K562 (cell line): ENCODE measurements around the gene APOM. TPM values are rescaled to one million over a fixed set of nuclear protein-coding genes. Genes with fewer than 3 reads are reported as not detected.
A peak's percentile ranks its signal among the peaks of the same experiment; 100 is the strongest.

Experiments used
- ATF7 ChIP-seq: fragments of 450-650 bp; IDR thresholded peaks from 2 replicates; pipeline ENCODE4 v1.7.1; 2014; ENCODE audit warnings: mild to moderate bottlenecking, moderate library complexity
- CTBP1 ChIP-seq: fragments of 450-650 bp; IDR thresholded peaks from 2 replicates; pipeline ENCODE4 v1.6.1; 2016; ENCODE audit warnings: borderline replicate concordance
- GATAD2B ChIP-seq: fragments of 450-650 bp; IDR thresholded peaks from 2 replicates; pipeline ENCODE4 v1.6.1; 2017; ENCODE audit warnings: mild to moderate bottlenecking, borderline replicate concordance
- HDGF ChIP-seq: fragments of 450-650 bp; IDR thresholded peaks from 2 replicates; pipeline ENCODE4 v1.6.1; 2016
- JUN ChIP-seq, 2 experiments: sonication (generic) in 1 of 2; formaldehyde crosslinking in 1 of 2; IDR thresholded peaks; 2 replicates each; pipeline versions ENCODE4 v1.6.1 to v1.8.0; 2012 to 2022; ENCODE audit warnings: borderline replicate concordance in 2 of 2, mild to moderate bottlenecking in 2 of 2, improper control_type of control experiment in 1 of 2, low read depth in 1 of 2, low read length in 1 of 2, missing genetic modification reagents in 1 of 2
- LARP7 ChIP-seq: fragments of 450-650 bp; IDR thresholded peaks from 2 replicates; pipeline ENCODE4 v1.6.1; 2016
- MECOM ChIP-seq: fragments of 250-450 bp; sonication (Bioruptor Pico); IDR thresholded peaks from 2 replicates; pipeline ENCODE4 v1.8.0; 2022; ENCODE audit warnings: inconsistent platforms
- MEF2A ChIP-seq: IDR thresholded peaks from 2 replicates; pipeline ENCODE4 v1.6.1; 2011; ENCODE audit warnings: low read depth, mild to moderate bottlenecking, low read length, moderate library complexity; ENCODE audit not compliant: control insufficient read depth
- SMAD3 ChIP-seq: fragments of 450-650 bp; formaldehyde crosslinking; conservative IDR thresholded peaks from 2 replicates; pipeline ENCODE4 v1.4.0; 2020; ENCODE audit warnings: mild to moderate bottlenecking
- polyA plus RNA-seq, 8 experiments: library from polyadenylated mRNA; depleted of rRNA in 4 of 8; stranded (reverse) in 5 of 8; unstranded in 3 of 8; fragments of >200 nt; fragmentation: Nextera tagmentation in 2 of 8; fragmentation: Illumina TruSeq in 1 of 8; extraction: Ambion mirVana in 2 of 8; extraction: Trizol in 1 of 8; gene quantifications; 2 replicates each; pipeline versions ENCODE4 v1.2.1 to v1.2.3, GENCODE V29; 2011 to 2014; ENCODE audit warnings: inconsistent platforms in 1 of 8, missing spikeins in 1 of 8
- total RNA-seq, 7 experiments: library from RNA; depleted of rRNA in 6 of 7; stranded (reverse); fragments of >200 nt in 6 of 7; fragmentation: Illumina TruSeq in 2 of 7; extraction: Trizol in 2 of 7; gene quantifications; 2 replicates each; pipeline versions ENCODE4 v1.2.1 to v1.2.3, GENCODE V29; 2011 to 2021; ENCODE audit warnings: low replicate concordance in 1 of 7
- TF ChIP-seq, protein P1 (sequence below): fragments of 250-450 bp; sonication (Bioruptor Pico); IDR thresholded peaks from 2 replicates; pipeline ENCODE4 v1.5.0; 2020; ENCODE audit warnings: mild to moderate bottlenecking, borderline replicate concordance
- TF ChIP-seq, protein P2 (sequence below): fragments of 450-650 bp; formaldehyde crosslinking; IDR thresholded peaks from 2 replicates; pipeline ENCODE4 v1.4.0; 2020; ENCODE audit warnings: mild to moderate bottlenecking
- TF ChIP-seq, protein P3 (sequence below): sonication (generic); formaldehyde crosslinking; IDR thresholded peaks from 2 replicates; pipeline ENCODE4 v1.8.0; 2022; ENCODE audit warnings: missing genetic modification reagents, mild to moderate bottlenecking, borderline replicate concordance
- TF ChIP-seq, protein P4 (sequence below): sonication (generic); formaldehyde crosslinking; IDR thresholded peaks from 2 replicates; pipeline ENCODE4 v1.8.0; 2022; ENCODE audit warnings: mild to moderate bottlenecking, missing genetic modification reagents
- TF ChIP-seq, protein P5 (sequence below), 2 experiments: fragments of 450-650 bp; IDR thresholded peaks; 2 replicates each; pipeline ENCODE4 v1.6.1; 2018; ENCODE audit warnings: mild to moderate bottlenecking in 2 of 2, low read depth in 1 of 2; ENCODE audit not compliant: partially characterized antibody in 2 of 2

Gene APOM
- total and polyA plus RNA-seq, 9 of the 15 experiments (the other 6 are each of a cell fraction or from before 2014, with no cell fraction given): 5.7 to 24.3 (median 10.4) TPM

DNA sequence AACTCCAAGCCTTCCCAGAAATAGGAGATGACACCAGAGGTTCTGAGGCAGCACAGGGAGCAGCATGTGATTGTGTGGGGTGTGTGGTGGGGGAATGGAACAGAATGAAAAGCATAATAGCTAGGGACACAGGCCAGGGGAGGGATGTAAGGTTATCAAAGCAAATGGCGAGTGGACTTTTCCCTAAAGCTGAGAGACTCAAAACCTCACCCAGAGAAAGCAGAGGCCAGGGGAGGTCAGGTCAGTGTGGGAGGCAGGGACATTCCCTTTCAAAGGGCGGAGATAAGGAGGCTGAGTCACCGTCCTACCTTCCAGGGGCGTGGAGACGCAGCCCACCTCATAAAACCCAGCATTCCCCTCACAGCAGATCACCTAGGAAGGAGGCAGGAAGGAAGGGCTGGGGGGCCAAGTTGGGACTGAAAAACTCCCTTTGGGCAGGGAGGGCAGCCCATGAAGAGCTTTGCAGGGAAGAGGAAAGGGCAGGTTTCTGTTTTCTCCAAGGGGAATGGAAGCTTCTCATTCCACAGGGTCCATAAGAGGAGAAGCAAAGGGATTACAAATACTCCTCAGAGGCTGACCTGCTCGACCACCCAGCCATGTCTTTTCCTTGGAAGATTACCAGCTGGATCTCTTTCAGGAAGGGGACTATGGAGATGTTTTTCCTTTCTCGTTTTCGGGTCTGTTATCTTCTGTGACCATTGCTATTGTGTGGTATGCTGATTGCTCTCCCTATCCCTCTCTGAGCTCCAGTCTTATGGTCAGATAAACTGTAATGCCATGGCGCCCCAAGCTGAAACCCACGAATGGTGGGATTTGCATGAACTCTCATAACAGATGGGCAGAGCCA is 34.8 kb downstream of the APOM start (continued):
- TF ChIP-seq JUN (IDR thresholded peaks at IDR 0.05; ENCODE audit: borderline replicate concordance, low read depth, low read length) (peak; percentile 98), JUN (CRISPR knock-in tag; IDR thresholded peaks at IDR 0.05; ENCODE audit: borderline replicate concordance) (0 out of 2 replicates have a peak, but pooled peaks have one; percentile 46), HDGF (peak; percentile 25; the same call in 1 of the 2 replicates), LARP7 (peak; percentile 13; the same call in 1 of the 2 replicates), GATAD2B (peak; percentile 8; the same call in 1 of the 2 replicates), MECOM (peak; percentile 58; the same call in 1 of the 2 replicates), ATF7 (peak; percentile 89), CTBP1 (peak; percentile 97), SMAD3 (peak; percentile 75; the same call in 1 of the 2 replicates), MEF2A (no peak)
- TF ChIP-seq, protein P1, sequence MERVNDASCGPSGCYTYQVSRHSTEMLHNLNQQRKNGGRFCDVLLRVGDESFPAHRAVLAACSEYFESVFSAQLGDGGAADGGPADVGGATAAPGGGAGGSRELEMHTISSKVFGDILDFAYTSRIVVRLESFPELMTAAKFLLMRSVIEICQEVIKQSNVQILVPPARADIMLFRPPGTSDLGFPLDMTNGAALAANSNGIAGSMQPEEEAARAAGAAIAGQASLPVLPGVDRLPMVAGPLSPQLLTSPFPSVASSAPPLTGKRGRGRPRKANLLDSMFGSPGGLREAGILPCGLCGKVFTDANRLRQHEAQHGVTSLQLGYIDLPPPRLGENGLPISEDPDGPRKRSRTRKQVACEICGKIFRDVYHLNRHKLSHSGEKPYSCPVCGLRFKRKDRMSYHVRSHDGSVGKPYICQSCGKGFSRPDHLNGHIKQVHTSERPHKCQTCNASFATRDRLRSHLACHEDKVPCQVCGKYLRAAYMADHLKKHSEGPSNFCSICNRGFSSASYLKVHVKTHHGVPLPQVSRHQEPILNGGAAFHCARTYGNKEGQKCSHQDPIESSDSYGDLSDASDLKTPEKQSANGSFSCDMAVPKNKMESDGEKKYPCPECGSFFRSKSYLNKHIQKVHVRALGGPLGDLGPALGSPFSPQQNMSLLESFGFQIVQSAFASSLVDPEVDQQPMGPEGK (CRISPR knock-in tag): peak; percentile 78; the same call in 1 of the 2 replicates
- TF ChIP-seq, protein P2, sequence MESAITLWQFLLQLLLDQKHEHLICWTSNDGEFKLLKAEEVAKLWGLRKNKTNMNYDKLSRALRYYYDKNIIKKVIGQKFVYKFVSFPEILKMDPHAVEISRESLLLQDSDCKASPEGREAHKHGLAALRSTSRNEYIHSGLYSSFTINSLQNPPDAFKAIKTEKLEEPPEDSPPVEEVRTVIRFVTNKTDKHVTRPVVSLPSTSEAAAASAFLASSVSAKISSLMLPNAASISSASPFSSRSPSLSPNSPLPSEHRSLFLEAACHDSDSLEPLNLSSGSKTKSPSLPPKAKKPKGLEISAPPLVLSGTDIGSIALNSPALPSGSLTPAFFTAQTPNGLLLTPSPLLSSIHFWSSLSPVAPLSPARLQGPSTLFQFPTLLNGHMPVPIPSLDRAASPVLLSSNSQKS: no peak
- TF ChIP-seq, protein P3, sequence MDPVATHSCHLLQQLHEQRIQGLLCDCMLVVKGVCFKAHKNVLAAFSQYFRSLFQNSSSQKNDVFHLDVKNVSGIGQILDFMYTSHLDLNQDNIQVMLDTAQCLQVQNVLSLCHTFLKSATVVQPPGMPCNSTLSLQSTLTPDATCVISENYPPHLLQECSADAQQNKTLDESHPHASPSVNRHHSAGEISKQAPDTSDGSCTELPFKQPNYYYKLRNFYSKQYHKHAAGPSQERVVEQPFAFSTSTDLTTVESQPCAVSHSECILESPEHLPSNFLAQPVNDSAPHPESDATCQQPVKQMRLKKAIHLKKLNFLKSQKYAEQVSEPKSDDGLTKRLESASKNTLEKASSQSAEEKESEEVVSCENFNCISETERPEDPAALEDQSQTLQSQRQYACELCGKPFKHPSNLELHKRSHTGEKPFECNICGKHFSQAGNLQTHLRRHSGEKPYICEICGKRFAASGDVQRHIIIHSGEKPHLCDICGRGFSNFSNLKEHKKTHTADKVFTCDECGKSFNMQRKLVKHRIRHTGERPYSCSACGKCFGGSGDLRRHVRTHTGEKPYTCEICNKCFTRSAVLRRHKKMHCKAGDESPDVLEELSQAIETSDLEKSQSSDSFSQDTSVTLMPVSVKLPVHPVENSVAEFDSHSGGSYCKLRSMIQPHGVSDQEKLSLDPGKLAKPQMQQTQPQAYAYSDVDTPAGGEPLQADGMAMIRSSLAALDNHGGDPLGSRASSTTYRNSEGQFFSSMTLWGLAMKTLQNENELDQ: no peak; the same call in 1 of the 2 replicates
- TF ChIP-seq, protein P4, sequence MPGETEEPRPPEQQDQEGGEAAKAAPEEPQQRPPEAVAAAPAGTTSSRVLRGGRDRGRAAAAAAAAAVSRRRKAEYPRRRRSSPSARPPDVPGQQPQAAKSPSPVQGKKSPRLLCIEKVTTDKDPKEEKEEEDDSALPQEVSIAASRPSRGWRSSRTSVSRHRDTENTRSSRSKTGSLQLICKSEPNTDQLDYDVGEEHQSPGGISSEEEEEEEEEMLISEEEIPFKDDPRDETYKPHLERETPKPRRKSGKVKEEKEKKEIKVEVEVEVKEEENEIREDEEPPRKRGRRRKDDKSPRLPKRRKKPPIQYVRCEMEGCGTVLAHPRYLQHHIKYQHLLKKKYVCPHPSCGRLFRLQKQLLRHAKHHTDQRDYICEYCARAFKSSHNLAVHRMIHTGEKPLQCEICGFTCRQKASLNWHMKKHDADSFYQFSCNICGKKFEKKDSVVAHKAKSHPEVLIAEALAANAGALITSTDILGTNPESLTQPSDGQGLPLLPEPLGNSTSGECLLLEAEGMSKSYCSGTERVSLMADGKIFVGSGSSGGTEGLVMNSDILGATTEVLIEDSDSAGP (CRISPR knock-in tag): no peak
- TF ChIP-seq, protein P5, sequence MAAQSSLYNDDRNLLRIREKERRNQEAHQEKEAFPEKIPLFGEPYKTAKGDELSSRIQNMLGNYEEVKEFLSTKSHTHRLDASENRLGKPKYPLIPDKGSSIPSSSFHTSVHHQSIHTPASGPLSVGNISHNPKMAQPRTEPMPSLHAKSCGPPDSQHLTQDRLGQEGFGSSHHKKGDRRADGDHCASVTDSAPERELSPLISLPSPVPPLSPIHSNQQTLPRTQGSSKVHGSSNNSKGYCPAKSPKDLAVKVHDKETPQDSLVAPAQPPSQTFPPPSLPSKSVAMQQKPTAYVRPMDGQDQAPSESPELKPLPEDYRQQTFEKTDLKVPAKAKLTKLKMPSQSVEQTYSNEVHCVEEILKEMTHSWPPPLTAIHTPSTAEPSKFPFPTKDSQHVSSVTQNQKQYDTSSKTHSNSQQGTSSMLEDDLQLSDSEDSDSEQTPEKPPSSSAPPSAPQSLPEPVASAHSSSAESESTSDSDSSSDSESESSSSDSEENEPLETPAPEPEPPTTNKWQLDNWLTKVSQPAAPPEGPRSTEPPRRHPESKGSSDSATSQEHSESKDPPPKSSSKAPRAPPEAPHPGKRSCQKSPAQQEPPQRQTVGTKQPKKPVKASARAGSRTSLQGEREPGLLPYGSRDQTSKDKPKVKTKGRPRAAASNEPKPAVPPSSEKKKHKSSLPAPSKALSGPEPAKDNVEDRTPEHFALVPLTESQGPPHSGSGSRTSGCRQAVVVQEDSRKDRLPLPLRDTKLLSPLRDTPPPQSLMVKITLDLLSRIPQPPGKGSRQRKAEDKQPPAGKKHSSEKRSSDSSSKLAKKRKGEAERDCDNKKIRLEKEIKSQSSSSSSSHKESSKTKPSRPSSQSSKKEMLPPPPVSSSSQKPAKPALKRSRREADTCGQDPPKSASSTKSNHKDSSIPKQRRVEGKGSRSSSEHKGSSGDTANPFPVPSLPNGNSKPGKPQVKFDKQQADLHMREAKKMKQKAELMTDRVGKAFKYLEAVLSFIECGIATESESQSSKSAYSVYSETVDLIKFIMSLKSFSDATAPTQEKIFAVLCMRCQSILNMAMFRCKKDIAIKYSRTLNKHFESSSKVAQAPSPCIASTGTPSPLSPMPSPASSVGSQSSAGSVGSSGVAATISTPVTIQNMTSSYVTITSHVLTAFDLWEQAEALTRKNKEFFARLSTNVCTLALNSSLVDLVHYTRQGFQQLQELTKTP (IDR thresholded peaks at IDR 0.05; ENCODE audit: low read depth in 1 of 2, partially characterized antibody in 2 of 2): peak; percentile 19 to 79
